H1 (cell line): ENCODE results near the gene TRIM29. TPM values are rescaled to one million over a fixed set of nuclear protein-coding genes. Genes with fewer than 3 reads are reported as not detected.

Experiments
- CREB1 ChIP-seq: IDR thresholded peaks from 2 replicates; pipeline ENCODE4 v1.6.1; 2012; ENCODE audit warnings: inconsistent platforms
- JUN ChIP-seq: IDR thresholded peaks from 2 replicates; pipeline ENCODE4 v1.6.1; 2011; ENCODE audit warnings: low read depth, mild to moderate bottlenecking, improper control_type of control experiment, low read length
- MAFK ChIP-seq: IDR thresholded peaks from 2 replicates; pipeline ENCODE4 v1.6.1; 2012; ENCODE audit warnings: low read depth, mild to moderate bottlenecking, improper control_type of control experiment, low read length
- RAD21 ChIP-seq, 2 experiments: IDR thresholded peaks in 1 of 2; conservative IDR thresholded peaks in 1 of 2; 2 replicates each; pipeline ENCODE4 v1.6.1; 2011; ENCODE audit warnings: low read depth in 2 of 2, low read length in 2 of 2, improper control_type of control experiment in 1 of 2, inconsistent platforms in 1 of 2, mild to moderate bottlenecking in 1 of 2, moderate library complexity in 1 of 2
- SIRT6 ChIP-seq: IDR thresholded peaks from one replicate; pipeline ENCODE4 v1.7.1; 2012; ENCODE audit warnings: low read length, inconsistent platforms
- YY1 ChIP-seq: IDR thresholded peaks from 2 replicates; pipeline ENCODE4 v1.6.1; 2011; ENCODE audit warnings: low read depth, mild to moderate bottlenecking, low read length
- polyA plus RNA-seq, 7 experiments: library from polyadenylated mRNA; depleted of rRNA in 3 of 7; stranded (reverse) in 5 of 7; unstranded in 2 of 7; fragments of >200 nt in 5 of 7; fragments of 200-250 nt in 2 of 7; gene quantifications; 1 replicate in 5 of 7; 2 replicates in 1 of 7; 4 replicates in 1 of 7; pipeline versions ENCODE4 v1.2.1 to v1.2.3, GENCODE V29; 2011 to 2013; ENCODE audit warnings: missing spikeins in 2 of 7, mixed read lengths in 2 of 7
- total RNA-seq: library from RNA; stranded (reverse); fragmentation: NEBNext Ultra II Directional; extraction: Animal tissue kit (Norgen Biotek cat#: 25700); gene quantifications from 2 replicates; pipeline ENCODE4 v1.2.1, GENCODE V29; 2021

The TRIM29 gene
- total and polyA plus RNA-seq, 2 of the 8 experiments (the other 6 are each of a cell fraction or from before 2014, with no cell fraction given): 0.17 to 0.43 TPM

GRCh38 chr11:120151536-120151935 lies 13.6 kb upstream of the TRIM29 start (continued):
- TF ChIP-seq JUN (no peak), RAD21 (IDR thresholded peaks at IDR 0.05 in 1 of 2, conservative IDR thresholded peaks at IDR 0.05 in 1 of 2; ENCODE audit: low read depth in 2 of 2, low read length in 2 of 2) (no peak), CREB1 (no peak), MAFK (no peak), YY1 (no peak), SIRT6 (no peak)
